ENCODE results near the gene CEP290.

Gene CEP290, protein sequence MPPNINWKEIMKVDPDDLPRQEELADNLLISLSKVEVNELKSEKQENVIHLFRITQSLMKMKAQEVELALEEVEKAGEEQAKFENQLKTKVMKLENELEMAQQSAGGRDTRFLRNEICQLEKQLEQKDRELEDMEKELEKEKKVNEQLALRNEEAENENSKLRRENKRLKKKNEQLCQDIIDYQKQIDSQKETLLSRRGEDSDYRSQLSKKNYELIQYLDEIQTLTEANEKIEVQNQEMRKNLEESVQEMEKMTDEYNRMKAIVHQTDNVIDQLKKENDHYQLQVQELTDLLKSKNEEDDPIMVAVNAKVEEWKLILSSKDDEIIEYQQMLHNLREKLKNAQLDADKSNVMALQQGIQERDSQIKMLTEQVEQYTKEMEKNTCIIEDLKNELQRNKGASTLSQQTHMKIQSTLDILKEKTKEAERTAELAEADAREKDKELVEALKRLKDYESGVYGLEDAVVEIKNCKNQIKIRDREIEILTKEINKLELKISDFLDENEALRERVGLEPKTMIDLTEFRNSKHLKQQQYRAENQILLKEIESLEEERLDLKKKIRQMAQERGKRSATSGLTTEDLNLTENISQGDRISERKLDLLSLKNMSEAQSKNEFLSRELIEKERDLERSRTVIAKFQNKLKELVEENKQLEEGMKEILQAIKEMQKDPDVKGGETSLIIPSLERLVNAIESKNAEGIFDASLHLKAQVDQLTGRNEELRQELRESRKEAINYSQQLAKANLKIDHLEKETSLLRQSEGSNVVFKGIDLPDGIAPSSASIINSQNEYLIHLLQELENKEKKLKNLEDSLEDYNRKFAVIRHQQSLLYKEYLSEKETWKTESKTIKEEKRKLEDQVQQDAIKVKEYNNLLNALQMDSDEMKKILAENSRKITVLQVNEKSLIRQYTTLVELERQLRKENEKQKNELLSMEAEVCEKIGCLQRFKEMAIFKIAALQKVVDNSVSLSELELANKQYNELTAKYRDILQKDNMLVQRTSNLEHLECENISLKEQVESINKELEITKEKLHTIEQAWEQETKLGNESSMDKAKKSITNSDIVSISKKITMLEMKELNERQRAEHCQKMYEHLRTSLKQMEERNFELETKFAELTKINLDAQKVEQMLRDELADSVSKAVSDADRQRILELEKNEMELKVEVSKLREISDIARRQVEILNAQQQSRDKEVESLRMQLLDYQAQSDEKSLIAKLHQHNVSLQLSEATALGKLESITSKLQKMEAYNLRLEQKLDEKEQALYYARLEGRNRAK (N-terminal part only)

DNA sequence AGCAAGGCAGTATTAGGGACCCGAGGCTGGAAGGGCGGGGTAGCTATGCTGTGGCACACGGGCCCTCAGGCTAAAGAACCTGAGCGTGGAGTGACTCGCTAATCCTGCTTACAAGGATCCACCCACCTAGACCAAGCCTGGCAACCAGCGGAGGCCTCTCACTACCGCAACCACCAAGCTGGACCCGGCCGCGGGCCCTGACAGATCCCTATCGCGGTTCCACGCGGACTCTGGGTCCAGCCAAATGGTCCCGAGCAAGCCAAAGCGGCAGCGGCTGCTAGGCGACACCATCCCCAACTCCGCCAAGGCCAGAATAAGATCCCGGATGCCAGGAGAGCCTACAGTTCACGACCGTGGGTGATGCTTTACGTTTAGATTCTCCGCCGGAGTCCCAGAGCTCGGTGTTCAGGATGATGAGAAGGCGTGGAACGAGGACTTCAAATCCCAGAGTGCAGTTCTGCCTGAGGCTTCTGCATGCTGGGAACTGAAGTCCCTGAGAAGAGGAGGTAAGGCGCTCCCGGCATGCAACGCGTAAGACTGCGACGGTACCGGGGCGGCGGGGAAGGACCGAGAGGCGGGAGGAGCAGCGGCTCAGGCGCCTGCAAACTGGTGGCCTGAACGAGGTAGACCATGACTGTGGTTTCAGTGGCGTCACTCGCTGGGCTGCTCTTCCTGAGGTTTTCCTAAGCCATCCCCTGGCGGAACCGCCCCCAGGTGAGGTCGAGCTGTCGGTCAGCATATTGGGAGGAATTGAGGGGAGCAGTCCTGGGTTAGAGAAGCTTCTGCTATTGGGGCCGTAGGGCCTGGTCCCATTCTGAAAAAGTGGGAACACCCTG, at the start of gene CEP290, which contains the start of gene TMTC3:
Gene CEP290 (minus strand): TSS at position 315 of the 836 bp plus-strand sequence. CDS start 781 bp downstream, outside the sequence.
Gene TMTC3 (plus strand): TSS at position 534 of the 836 bp plus-strand sequence. CDS start 6,009 bp downstream, outside the sequence.
- DNase-seq (ENCODE audit: low read depth), result peak; percentile 99

DNA sequence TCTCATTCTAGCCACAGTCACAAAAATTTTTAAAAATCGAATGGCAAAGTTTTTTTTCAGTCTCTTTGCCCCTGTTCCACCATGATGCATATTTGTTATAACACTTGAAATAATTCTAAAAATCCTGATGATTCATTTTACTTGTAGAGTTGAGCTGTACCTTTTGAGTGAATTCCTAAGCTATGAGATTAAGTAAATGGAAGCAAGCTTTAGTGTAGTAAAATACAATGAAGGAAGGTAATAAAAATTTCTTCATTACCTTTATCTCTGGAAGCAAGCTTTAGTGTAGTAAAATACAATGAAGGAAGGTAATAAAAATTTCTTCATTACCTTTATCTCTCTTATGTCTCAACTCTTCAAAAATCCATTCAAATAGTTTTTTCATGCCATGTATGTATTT, 46.3 kb upstream of the CEP290 start:
- no peak for DNase-seq (ENCODE audit: low read depth)

DNA sequence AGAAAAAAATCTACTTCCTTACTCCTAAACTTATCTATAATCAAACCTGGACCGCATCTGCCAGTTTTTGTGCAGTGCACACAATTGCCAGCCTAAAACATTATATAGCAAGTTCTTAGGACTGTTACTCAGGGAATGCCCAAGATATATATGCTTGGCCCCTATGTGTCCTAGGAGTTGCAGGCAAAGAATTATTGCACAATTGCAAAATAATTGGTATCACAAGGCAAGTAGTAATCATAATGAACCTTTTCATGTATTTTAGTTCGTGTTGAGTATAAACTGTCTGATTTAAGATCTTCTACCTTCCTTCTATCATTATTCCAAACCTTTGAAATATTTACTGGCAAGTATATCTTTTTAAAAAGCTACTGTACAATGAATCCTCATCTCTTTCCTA, 45.7 kb upstream of the CEP290 start:
- DNase-seq (ENCODE audit: low read depth), result no peak

DNA sequence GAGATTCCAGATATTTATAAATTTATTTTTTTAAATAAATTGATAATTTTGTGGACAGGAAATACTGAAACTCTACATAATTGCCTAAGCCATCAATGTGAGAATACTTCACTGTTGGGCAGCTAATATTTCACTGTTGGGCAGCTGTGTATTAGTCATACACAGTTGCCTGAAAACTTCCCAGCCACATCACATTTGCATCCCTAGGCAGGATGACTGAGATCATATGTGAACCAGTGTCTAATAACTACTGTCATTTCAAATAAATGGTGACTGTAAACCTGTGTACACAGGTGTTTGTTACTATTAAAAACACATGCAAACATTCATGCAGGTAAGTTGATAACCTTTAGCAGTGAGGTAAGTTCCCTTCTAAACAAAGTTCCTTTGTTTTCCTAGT, 44.1 kb upstream of the CEP290 start:
- peak; percentile 61 for DNase-seq (ENCODE audit: low read depth)

DNA sequence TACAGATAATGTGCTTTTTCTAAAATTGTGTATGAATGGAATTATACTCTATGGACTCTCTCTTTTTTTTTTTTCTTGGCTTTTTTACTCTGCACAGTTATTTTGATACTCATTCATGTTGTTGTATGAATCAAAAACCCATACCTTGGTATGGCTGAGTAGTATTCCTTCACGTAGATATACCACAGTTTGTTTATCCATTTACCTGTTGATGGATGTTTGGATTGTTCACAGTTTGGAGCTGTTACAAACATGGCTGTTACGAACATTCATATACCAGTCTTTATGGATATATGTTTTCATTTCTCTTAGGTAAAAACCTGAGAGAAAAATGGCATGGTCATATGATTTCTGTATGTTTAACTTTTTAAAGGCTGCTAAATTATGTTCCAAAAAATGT, 43.4 kb upstream of the CEP290 start:
- no peak for DNase-seq (ENCODE audit: low read depth)

DNA sequence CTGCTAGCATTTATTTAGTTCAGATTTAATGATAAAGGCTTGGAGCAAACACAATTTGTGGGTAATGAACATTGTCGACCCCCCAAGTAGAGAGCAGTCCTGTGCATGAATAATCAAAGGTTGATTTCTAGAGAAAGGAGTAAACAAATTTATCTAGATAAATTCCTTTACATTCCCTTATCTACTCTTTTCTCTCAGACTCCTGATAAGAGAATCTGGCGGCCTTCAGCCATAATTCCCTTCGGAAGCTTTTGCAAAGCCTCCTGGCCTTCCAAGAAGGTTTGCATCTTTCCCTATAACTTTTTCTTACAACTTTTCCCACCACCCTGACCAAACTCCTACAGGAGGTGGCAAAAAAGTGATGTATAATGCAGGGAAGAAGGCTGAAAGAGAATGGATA, 42.3 kb upstream of the CEP290 start:
- DNase-seq (ENCODE audit: low read depth), result no peak

DNA sequence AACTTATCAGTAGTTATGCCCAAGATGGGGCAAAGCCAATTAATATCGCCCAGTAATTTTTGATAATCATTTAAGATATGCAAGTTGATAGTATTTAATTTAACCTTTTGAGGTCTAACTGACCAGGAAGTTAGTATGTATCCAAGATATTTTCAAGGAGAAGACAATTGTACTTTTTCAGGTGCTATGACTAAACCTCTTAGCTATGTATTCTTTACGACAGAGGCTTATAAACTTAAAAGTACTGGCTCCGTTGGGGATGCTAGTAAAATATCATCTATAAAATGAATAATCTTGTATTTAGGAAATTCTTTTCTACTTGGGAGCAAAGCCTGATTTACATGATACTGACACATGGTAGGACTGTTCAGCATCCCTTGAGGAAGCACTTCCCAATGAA, 40.5 kb upstream of the CEP290 start:
- no peak for DNase-seq (ENCODE audit: low read depth)

DNA sequence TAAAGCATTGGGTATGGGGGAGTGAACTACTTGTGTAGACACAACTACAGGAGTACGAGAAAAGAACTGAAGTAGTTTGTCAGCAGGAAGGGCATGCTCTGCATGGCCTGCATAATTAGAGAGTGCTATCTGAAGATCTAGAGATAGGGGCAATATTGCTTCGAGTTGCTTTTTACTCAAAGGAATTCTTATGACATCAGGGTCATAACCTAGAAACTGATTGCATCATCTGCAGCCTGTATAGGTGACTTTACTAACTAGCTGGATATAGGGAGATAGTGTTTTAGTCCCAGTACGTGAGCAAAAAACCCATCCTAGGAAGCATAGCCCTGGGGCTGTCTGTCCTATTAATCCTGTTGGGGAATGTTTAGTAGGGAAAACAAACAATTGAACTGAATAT, 40.0 kb upstream of the CEP290 start:
- no peak for DNase-seq (ENCODE audit: low read depth)

DNA sequence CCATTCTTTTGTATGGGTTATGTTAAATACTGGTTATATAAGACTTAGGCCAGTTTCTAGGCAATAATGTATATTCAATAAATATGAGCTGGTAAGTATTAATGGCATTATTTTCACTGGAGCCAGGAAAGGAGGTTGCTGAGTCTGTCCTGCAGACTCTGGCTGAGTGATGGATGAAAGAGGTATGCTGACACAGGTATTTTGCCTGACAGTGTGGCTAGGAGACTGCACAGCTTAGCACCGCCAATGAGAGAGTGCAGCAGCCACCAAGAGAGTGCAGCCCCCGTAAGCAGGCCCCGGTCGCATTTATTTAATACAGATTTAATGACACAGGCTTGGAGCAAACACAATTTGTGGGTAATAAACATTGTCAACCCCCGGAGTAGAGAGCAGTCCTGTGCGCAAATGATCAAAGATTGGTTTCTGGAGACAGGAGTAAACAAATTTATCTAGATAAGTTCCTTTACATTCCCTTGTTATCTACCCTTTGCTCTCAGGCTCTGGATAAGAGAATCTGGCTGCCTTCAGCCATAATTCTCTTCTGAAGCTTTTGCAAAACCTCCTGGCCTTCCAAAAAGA, 37.6 kb upstream of the CEP290 start:
- DNase-seq (ENCODE audit: low read depth), result no peak

DNA sequence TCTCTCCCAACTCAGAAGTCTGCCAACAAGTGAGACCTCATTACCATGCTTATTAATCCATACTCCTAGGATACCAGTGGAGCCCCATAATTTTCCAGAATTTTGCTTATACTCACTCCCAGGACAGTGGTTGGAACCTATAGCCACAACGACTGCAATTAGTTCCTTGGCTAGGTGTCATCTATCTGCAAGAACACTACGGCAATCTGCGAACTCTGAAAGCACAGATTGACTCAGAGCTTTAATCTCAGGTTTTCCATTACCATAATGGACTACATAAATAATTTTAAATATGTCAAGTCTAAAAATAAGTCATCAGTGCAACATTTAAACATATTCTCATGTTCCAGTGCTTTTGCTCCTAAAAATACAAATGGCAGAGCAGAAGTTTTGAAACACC, 33.7 kb upstream of the CEP290 start:
- no peak for DNase-seq (ENCODE audit: low read depth)

DNA sequence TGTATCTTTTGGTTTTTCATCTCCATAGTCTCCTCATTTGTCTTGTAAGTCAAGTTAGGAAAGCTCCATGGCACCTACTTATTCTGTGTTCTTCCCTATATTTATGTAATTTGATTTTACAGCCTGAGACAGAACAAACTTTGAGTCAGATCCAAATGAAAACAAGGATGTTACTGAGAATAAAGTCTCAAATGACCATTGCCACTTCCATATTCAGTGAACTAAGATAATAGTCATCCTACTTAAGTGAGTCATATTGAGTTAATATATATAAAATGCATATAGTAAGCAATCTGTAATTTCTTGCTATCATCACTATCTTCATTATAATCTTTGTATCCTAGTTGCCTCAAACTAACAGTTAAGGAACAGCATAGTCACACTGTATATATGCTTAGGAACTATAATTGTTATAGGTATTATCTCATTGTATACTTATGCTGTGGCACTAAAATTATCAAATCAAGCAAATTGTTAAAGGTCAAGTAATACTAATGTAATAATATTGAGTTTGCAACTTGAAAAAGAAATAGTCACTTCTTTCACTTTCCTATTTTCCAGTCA, 31.0 kb upstream of the CEP290 start:
- peak; percentile 6 for DNase-seq (ENCODE audit: low read depth)

DNA sequence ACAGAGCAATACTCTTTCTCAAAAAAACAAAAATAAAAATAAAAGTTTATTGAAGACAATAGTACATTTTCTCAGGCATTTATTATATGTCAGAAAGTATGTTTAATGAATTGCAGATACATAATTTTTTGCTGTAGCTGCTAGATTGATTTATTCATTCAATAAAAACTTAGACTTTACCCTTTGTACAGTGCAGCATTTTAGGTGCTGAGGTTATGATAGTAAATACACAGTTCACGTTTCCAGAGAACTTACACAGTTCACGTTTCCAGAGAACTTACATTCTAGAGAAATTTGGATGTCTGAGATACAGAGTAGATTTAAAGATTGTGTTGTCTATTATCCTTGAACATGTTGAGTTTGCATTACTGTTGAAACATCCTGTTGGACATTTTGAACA, 25.5 kb upstream of the CEP290 start:
- no peak for DNase-seq (ENCODE audit: low read depth)

DNA sequence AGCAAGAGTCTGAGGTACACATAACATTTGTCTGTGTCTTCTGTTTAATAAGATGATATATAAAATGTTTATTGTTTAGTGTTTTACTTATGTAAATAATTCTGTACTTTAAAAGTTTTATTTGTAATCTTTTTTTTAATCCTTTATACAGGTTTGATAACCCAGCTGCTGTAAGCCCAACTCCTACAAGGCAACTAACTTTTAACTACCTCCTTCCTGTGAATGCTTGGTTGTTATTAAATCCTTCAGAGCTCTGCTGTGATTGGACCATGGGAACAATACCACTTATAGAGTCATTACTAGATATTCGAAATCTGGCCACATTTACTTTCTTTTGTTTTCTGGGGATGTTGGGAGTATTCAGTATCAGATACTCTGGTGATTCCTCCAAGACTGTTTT, 24.3 kb upstream of the CEP290 start:
- DNase-seq (ENCODE audit: low read depth), result no peak

DNA sequence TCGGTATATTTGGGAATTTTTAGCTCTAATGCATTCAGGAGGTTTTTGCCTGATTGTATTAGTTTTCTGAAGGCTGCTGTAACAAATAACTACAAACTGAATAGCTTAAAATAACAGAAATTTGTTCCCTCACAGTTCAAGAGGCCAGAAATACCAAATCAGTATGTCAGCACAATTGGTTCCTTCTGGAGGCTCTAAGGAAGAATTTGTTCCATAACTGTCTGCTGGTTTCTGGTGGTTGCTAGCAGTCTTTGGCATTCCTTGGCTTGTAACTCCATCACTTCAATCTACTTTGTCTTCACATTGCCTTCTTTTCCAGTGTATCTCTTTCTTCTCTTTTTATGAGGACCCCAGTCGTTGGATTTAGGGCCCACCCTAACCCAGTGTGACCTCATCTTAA, 21.5 kb upstream of the CEP290 start:
- DNase-seq (ENCODE audit: low read depth), result no peak

DNA sequence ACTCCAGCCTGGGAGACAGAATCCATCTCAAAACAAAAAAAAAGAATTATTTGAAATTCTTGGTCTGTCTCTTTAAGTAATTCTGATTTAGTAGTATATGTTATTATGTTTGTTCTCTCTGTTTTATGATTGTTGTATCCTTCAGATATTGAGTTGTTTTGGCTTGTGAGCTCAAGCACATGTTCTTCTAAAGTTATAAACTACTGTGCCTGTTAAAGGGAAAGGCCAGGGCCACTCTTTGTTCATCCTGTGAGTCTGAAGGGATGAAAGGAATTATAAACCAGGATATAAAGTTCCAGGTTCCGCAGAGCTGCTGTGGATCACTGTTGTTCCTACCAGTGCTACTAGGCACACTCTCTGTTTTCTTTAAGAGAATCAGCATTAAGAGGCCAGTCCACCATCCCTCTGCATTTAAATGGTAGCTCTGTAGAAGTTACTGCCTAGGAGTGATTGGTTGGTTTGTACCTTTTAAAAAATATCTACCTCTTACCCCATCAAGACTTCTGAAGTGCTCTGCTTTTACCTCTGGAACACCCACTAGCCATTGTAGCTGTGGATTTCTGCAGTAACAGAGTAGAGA, 14.3 kb upstream of the CEP290 start:
- DNase-seq (ENCODE audit: low read depth), result no peak

DNA sequence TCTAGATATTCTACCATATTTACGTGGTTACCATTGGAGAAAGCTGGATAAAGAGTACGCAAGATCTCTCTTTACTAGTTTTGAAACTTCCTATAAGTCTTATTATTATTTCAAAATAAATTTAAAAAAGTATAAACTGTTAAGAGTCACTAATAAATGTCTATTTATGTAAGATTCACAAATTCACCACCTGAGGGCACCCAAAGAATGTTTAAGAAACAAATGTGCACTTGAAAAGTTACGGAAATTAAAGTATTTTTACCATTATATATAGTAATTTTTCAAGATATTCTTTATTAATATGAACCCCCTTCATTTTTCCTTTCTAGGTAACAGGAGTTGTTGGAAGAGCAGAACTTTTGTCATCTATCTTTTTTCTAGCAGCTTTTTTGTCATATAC, 12.1 kb upstream of the CEP290 start:
- DNase-seq (ENCODE audit: low read depth), result no peak

DNA sequence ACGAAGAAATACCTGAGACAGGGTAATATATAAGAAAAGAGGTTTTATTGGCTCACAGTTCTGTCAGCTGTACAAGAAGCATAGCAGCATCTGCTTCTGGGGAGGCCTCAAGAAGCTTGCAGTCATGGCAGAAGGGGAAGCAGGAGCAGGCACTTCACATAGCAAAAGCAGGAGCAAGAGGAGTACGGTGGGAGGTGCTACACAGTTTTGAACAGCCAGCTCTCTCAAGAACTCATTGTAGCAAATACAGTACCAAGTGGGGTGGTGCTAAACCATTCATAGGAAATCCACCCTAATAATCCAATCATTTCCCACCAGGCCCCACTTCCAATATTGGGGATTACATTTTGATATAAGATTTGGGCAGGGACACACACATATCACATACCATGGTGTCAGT, 8.2 kb upstream of the CEP290 start:
- DNase-seq (ENCODE audit: low read depth), result no peak

DNA sequence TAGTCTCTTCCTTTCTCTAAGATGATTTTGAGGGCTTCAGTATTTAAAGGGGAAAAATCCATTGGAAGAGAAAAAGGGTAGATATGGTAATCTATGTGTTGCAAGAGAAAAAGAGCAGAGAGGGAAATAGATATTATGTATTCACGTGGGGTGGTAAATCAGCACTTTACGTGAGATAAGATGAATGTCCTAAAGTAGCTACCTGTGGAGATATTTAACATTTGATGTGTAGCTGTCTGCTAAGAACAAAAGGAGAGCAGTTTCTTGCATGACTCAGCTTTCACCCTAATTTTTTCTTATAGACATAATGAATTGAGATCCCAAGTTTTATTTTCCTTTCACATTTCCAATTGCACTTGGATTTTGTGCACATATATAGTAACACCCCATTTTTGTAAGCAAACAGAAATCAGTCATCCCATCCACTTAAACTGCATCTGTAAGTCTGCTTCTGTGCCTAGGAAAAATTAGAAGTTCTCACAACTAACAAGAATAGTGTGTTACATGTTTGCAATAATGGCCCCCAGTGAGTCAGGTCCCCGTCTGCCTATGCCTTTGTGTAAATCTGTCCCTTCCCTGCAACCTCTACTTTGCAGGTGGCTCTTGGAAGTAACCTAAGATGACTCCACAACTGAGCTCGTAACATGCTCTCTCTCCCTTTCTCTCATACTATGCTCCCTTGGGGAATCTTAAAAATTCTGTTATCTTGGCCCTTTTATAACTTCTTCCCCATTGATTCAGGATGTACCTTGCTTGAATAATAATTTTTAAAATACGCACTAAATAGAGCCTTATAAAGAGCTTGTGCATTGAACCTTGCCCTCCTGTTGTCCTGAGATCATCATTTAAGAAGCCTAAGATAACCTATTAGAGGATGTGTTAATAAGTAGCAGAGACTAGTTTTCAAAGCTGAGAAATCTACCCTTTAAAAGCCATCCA, 3.9 kb upstream of the CEP290 start:
- no peak for DNase-seq (ENCODE audit: low read depth)

All from non-pigmented ciliary epithelial cell (primary cell).